Mucosa of gallbladder (tissue), 1 donor: ENCODE results near the gene DLG3. TPM values are rescaled to one million over a fixed set of nuclear protein-coding genes. Genes with fewer than 3 reads are reported as not detected.
"Not testable (repeated sequence)": the region's sequence is repeated elsewhere in the genome, so short reads cannot be mapped to it uniquely, and the experiment has no call there.

Source experiments
- DNase-seq: peaks from one replicate; pipeline ENCODE4 v3.0.0-alpha.2; 2020; ENCODE audit warnings: low spot score
- total RNA-seq: library from RNA; stranded (reverse); gene quantifications from one replicate; pipeline ENCODE4 v1.2.1, GENCODE V29; 2021
- donor health status: DM: no; HTN: no; CAD: no.

DLG3 gene
- total RNA-seq, result 59.9 TPM

DNA sequence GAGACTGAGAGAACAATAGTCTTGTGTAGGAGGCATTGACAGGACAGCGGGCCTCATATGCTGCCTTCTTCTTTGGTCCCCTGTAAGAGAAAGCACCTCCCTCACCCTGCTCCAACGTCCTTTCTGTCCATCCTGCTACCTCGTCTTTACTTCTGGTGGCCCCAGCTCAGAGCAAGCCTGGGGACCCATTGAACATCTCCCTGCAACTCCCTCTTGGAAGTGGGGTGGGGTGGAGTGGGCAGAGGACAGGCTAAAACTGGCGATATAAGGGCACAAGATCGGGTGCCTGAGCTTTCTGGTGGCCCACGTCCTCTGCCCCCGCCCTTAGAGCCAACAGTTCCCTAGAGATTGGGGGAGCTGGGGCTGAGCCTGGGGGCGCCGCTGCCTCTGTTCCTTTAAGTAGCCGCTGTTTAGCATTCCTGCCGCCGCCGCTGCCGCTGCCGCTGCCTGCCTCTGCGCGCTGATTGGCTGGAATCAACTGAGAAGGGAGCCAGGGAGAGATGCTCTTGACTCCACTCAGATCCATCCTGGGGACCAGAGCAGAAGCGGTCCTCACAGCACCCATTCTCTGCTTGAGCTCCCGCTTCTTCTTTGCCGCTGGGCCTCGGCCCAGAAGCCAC, at the start of gene DLG3:
Gene DLG3, plus strand, starts transcription at position 510 of the 620 bp plus-strand sequence. CDS start 367 bp downstream, outside the sequence.
- no peak for DNase-seq

- no peak for DNase-seq
These were observed 45.7 kb upstream of the DLG3 start for GRCh38 chrX:70398899-70399298.

GRCh38 chrX:70400181-70400580, 44.5 kb upstream of the DLG3 start:
- DNase-seq, result not testable (repeated sequence)

DNA sequence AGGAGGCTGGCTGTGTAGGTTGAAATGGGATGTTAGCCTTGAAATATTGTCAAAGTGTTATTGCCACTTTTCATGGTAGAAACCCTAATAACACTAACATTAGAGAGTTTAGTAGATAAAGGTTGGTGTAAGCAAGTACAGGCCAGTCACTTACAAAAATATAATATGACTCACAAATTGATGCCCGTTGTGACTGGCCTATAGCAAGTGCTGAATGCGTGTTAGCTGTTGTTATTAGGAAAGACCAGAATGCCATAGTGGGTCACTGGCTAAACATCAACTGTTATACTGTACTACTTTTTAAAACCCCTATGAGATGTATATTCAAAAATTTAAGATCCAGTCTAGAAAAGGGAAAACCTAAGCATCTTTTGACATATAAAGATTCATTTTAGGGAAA, 41.9 kb upstream of the DLG3 start:
- DNase-seq, result no peak

- DNase-seq, result no peak
These were observed 39.6 kb upstream of the DLG3 start for GRCh38 chrX:70405003-70405402.

DNA sequence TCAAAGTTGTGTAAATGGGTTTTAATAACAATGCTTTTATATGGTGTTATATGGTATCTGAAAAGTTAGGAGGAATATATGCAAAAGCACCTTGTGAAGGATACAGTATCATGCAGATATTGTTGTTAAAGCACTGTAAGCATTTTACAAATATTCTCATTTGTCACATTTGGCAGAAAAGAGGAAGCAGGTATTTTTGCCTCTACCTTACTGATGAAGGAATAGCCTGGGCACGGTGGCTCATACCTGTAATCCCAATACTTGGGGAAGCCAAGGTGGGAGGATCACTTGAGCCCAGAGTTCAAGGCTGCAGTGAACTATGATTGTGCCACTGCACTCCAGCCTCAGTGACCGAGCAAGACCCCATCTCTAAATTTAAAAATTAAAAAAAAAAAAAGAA, 33.7 kb upstream of the DLG3 start:
- no peak for DNase-seq

DNA sequence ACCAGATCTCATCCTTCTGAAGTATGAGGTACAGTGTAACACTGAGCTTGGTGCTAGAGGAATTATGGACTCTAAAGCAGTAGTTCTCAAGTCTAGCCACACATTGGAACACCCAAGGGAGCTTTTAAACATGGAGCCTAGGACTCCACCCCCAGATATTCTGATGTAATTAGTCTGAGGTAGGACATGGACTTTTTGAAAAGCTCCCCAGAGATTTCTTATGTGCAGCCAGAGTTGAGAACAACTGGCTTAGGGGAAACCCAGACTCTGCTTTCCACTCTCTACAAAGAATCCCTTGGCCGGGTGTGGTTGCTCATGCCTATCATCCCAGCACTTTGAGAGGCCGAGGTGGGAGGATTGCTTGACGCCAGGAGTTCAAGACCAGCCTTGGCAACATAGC, 33.2 kb upstream of the DLG3 start:
- no peak for DNase-seq

- no peak for DNase-seq
These were observed 23.0 kb upstream of the DLG3 start for GRCh38 chrX:70421618-70422017.

GRCh38 chrX:70422851-70423341, 21.7 kb upstream of the DLG3 start, which contains the start of gene GDPD2:
TSS of gene GDPD2 (plus strand) at chrX:70423314. CDS start at chrX:70424985, 1,671 bp downstream.
- no peak for DNase-seq

DNA sequence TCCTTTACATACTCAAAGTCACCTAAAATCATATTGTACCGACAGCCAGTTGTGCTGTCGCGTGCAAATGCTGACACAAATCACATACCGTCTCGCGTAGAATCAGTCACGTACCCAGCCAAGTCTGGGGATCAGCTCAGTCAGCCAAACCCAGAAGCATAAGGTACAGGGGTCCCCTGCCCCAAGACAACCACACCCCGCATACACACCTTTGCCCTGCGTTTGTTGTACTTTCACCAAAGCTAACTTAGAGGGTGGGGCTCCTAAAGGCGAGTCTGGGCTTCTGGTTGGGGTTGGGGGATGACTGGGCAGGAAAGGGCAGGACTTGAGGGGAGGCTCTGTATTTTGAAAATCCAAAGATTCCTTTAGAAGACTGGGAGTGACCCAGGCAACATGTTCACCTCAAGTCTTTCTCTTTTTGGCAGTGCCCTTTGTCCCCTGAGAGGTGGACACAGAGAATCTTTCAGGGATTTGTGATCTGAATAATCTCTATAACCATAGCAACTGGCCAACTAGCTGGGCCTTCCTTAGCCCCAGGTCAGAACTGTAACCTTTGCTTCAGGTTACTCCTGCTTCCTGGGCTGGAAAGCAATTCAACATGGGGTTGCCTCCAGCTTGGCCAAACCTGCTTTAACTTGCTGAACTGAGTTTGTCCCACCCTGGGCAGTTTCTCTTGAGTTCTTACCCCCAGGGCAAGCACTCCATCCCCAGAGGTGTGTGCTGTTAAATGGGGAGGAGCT, 20.5 kb upstream of the DLG3 start:
- no peak for DNase-seq

DNA sequence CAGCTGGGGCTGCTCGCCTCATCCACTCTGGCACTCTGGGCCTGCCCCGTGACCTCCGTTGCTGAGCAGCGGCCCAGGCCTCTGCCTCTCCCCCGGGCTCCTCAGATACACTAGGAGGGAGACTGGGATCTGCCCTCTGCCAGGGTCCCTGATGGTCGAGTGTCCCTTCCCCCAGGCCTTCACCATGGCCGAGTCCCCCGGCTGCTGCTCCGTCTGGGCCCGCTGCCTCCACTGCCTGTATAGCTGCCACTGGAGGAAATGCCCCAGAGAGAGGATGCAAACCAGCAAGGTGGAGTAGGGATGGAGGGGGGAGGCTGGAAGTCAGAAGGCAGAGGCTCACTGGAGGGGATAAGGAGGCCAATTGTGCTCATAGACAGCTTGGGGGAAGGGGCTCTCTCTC, 19.8 kb upstream of the DLG3 start:
- no peak for DNase-seq

DNA sequence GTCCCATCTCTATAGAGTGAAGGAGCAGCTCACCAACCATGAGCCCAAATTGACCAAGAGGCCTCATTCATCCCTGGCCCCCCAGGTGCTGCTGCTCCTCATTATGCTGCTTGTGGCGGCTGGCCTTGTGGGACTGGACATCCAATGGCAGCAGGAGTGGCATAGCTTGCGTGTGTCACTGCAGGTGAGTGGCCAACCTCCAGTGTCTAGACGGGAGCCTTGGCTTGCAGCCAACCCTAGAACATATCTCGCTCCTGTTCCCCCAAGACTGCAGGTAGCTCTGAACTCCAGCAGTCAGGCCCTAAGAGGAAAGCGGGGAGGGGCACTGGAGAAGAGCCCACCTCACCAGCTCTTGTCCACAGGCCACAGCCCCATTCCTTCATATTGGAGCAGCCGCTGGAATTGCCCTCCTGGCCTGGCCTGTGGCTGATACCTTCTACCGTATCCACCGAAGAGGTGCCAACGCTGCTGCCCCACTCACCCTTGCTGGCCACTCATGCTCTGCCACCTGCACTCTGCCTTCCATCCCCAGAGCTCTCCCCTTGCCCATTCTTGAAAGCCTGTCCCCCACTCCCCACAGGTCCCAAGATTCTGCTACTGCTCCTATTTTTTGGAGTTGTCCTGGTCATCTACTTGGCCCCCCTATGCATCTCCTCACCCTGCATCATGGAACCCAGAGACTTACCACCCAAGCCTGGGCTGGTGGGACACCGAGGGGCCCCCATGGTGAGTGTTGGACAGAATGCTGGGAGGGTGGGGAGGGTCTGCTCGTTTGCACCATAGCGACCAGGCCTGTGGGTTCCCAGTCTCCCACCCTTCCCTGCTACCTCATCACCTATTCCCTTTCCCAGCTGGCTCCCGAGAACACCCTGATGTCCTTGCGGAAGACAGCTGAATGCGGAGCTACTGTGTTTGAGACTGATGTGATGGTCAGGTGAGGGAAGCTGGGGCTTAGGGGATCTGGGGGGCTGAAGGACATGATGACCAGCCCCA, 18.1 kb upstream of the DLG3 start:
- no peak for DNase-seq

DNA sequence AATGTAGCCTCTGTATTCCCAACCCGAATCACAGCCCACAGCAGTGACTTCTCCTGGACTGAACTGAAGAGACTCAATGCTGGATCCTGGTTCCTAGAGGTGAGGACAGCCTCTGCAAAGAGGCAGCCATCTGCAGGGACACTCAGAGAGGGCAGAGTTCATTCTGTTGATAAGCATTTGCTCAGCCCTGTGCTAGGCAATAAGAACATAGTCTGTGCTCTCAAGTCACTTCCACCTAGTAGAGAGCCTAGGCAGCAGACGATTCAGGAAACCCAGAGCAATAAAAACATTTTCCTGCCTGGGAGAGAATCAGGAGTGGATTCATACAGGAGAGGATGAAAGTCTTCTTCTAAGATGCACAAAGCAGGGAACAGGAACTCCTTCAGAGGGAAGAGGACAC, 17.3 kb upstream of the DLG3 start:
- no peak for DNase-seq

DNA sequence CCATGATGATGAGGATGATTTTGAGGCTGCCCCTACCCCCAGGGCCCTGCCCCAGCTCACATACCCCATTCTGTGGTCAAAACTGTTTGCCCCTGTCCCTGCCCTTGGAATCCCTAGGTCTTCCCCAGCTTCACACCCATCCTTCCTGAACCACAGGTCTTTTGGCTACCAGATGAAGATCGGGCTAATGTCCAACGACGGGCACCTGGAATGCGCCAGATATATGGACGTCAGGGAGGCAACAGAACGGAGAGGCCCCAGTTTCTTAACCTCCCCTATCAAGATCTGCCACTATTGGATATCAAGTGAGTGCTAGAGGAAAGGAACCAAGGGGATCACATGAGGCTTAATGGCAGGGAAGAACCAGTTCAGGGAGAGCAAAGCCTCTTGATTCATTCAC, 14.9 kb upstream of the DLG3 start:
- DNase-seq, result no peak

DNA sequence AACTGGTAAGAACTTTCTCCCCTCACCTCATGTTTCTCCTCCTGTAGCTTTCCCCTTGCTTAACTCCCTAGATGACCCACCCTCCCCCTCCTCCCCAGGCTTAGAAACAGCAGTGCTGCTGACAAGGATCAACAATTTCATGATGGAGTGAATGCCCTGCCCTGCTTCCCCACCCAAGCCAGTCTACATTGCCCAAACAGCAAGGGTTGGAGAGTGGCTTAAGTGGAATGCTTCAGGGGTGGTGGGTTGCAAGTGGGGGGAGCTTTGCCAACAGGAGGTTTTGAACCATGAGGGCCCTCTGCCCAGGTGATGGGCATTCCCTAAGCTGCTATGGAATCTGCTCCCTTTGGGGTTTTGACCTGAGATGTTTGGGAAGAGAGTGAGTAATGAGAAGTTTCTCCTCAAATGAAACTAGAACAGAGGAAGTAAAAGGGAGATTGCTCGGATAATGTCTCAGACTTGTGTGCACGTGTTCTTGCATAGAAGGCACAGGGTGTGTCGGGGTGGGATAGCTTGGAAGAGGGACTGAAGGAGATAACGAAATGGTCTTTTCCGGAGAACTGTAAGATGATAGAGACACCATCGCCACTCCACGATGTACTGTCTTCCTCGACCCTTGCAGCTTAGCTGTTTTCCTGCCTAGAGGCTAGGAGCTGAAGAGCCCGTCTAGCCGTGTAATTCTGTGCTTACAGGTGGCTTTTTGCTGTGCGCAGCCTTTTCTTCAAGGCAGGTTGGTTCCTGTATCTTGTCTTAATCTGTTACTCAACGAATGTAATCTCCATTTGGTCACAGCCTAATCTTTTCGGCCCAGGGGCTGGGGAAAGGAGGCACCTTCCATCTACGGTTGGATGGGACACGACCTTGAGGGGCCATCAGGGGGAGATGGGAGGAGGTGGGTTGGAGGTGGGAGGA, 11.4 kb upstream of the DLG3 start:
- DNase-seq, result no peak

GRCh38 chrX:70433848-70434351, 10.7 kb upstream of the DLG3 start:
- DNase-seq, result peak; percentile 71

GRCh38 chrX:70434352-70434866, 10.2 kb upstream of the DLG3 start:
- DNase-seq, result peak; percentile 90

- no peak for DNase-seq
These were observed 9.6 kb upstream of the DLG3 start for GRCh38 chrX:70434914-70435586.

DNA sequence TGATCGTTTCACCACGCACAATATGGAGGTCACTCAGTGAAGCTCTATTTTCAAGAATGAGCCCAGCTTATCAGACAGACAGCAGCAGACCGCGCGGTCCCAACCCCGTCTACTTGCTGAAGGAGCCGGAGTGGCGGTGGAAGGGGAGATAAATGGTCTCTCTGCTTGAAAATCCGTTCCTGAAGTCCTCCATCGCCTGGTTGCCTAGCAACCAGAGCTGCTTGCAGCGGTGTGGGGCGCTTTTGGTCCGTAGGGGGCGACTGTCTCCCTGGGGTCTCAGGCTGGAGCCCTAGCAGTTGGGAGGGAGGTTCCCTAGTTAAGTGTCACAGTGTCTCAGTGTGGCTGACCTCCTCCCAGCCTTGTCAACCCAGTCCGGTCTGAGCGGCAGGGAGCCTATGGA, 8.3 kb upstream of the DLG3 start:
- DNase-seq, result no peak

GRCh38 chrX:70437011-70437410, 7.6 kb upstream of the DLG3 start:
- no peak for DNase-seq
